HG02610 (cell line): ENCODE results near the gene TAF1C.

ENCODE experiments used
- ATAC-seq: cut with Tn5 transposase; IDR thresholded peaks from one replicate; pipeline ENCODE4 v1.9.1; 2021; ENCODE audit warnings: mild to moderate bottlenecking, moderate library complexity; ENCODE audit not compliant: unreplicated experiment

TAF1C gene

GRCh38 chr16:84161801-84162200 is 25.1 kb downstream of the TAF1C start:
- ATAC-seq = no peak

- no peak for ATAC-seq
These were observed 25.8 kb downstream of the TAF1C start for GRCh38 chr16:84161037-84161436.

- ATAC-seq = no peak
These were observed 27.1 kb downstream of the TAF1C start for GRCh38 chr16:84159800-84160199.

GRCh38 chr16:84159007-84159406 is 27.9 kb downstream of the TAF1C start:
- ATAC-seq = no peak

- ATAC-seq = no peak
These were observed 30.5 kb downstream of the TAF1C start for GRCh38 chr16:84156342-84156784.

GRCh38 chr16:84155771-84156170 is 31.1 kb downstream of the TAF1C start:
- ATAC-seq = no peak

GRCh38 chr16:84155226-84155625 is 31.6 kb downstream of the TAF1C start:
- no peak for ATAC-seq

GRCh38 chr16:84153660-84154214 is 33.1 kb downstream of the TAF1C start:
- no peak for ATAC-seq

- ATAC-seq = no peak
These were observed 35.9 kb downstream of the TAF1C start for GRCh38 chr16:84150926-84151325.

GRCh38 chr16:84144859-84145639 is 41.8 kb downstream of the TAF1C start, which contains the start of the genes DNAAF1 and HSDL1:
DNAAF1 (plus strand) TSS chr16:84145308; CDS start chr16:84145441, 133 bp downstream.
HSDL1 (minus strand) TSS chr16:84145177; CDS start chr16:84131321, 13,856 bp downstream.
- peak; percentile 77 for ATAC-seq

GRCh38 chr16:84144209-84144858 is 42.5 kb downstream of the TAF1C start:
- no peak for ATAC-seq

GRCh38 chr16:84143784-84144199 is 43.1 kb downstream of the TAF1C start:
- no peak for ATAC-seq

- no peak for ATAC-seq
These were observed 43.8 kb downstream of the TAF1C start for GRCh38 chr16:84143081-84143480.

- ATAC-seq = no peak
These were observed 45.6 kb downstream of the TAF1C start for GRCh38 chr16:84141143-84141670.

- no peak for ATAC-seq
These were observed 47.1 kb downstream of the TAF1C start for GRCh38 chr16:84139628-84140258.

GRCh38 chr16:84138824-84139627 is 47.8 kb downstream of the TAF1C start:
- ATAC-seq = peak; percentile 64

- no peak for ATAC-seq
These were observed 48.4 kb downstream of the TAF1C start for GRCh38 chr16:84138500-84138823.

GRCh38 chr16:84137769-84138357 is 49.0 kb downstream of the TAF1C start:
- no peak for ATAC-seq

GRCh38 chr16:84137287-84137686 is 49.6 kb downstream of the TAF1C start:
- ATAC-seq = no peak
